CD4-positive, alpha-beta memory T cell (primary cell): Measurements from ENCODE around the gene CREG1. TPM values are rescaled to one million over a fixed set of nuclear protein-coding genes. Genes with fewer than 3 reads are reported as not detected.

Source experiments
- CTCF ChIA-PET: fragments of 350-600 bp; sonication (Branson Sonifier 250); formaldehyde crosslinking; loops from one replicate; lab custom pipeline; 2021; ENCODE audit warnings: inconsistent platforms; ENCODE audit not compliant: partially characterized antibody; lab: Charles Lee
- POLR2A ChIA-PET: fragments of 350-600 bp; sonication (Branson Sonifier 250); formaldehyde crosslinking; loops from one replicate; lab custom pipeline; 2021; ENCODE audit not compliant: partially characterized antibody; lab: Charles Lee
- DNase-seq, 5 donors: peaks; one replicate each; pipeline versions ENCODE4 v3.0.0 to v3.0.0-alpha.2; 2020 to 2022; ENCODE audit warnings: mixed read lengths in 1 of 5
- H3K27ac ChIP-seq: one replicate; pipeline ENCODE4 v1.7.0; 2013; ENCODE audit warnings: low read depth, low read length
- H3K27me3 ChIP-seq: 2 replicates; pipeline ENCODE4 v1.7.0; 2013; ENCODE audit warnings: mild to moderate bottlenecking, low read length, moderate library complexity; ENCODE audit not compliant: insufficient read depth
- H3K36me3 ChIP-seq: 2 replicates; pipeline ENCODE4 v1.7.0; 2013; ENCODE audit warnings: mild to moderate bottlenecking, low read length, moderate library complexity; ENCODE audit not compliant: insufficient read depth
- H3K4me1 ChIP-seq: 2 replicates; pipeline ENCODE4 v1.7.0; 2013; ENCODE audit warnings: mild to moderate bottlenecking, low read length, moderate library complexity; ENCODE audit not compliant: insufficient read depth
- H3K4me3 ChIP-seq, 2 donors: one replicate each; pipeline ENCODE4 v1.7.0; 2013; ENCODE audit warnings: low read length in 2 of 2, mild to moderate bottlenecking in 1 of 2
- H3K9me3 ChIP-seq, 2 donors: one replicate each; pipeline ENCODE4 v1.7.0; 2013; ENCODE audit warnings: low read length in 2 of 2, control low read depth in 1 of 2; ENCODE audit not compliant: control insufficient read depth in 1 of 2
- H3K27ac Mint-ChIP-seq, 7 donors: one replicate each; pipeline ENCODE4 v1.8.0; 2020 to 2021; ENCODE audit warnings: mixed read lengths in 7 of 7, mild to moderate bottlenecking in 6 of 7, inconsistent platforms in 3 of 7, moderate library complexity in 3 of 7
- H3K27me3 Mint-ChIP-seq, 2 donors: one replicate each; pipeline ENCODE4 v1.8.0; 2020 to 2021; ENCODE audit warnings: mixed read lengths in 2 of 2
- H3K36me3 Mint-ChIP-seq, 2 donors: one replicate each; pipeline ENCODE4 v1.8.0; 2020 to 2021; ENCODE audit warnings: mixed read lengths in 2 of 2, inconsistent platforms in 1 of 2, mild to moderate bottlenecking in 1 of 2
- H3K4me1 Mint-ChIP-seq, 4 donors: one replicate each; pipeline ENCODE4 v1.8.0; 2020 to 2021; ENCODE audit warnings: mixed read lengths in 4 of 4, mild to moderate bottlenecking in 1 of 4
- H3K4me3 Mint-ChIP-seq, 8 donors: one replicate each; pipeline ENCODE4 v1.8.0; 2020 to 2021; ENCODE audit warnings: mixed read lengths in 8 of 8, mild to moderate bottlenecking in 7 of 8, moderate library complexity in 6 of 8, inconsistent platforms in 3 of 8
- H3K9me3 Mint-ChIP-seq, 8 donors: one replicate each; pipeline ENCODE4 v1.8.0; 2020 to 2021; ENCODE audit warnings: mixed read lengths in 8 of 8, mild to moderate bottlenecking in 5 of 8, inconsistent platforms in 3 of 8, moderate library complexity in 1 of 8
- intact Hi-C: fragments of 100-400 bp; cut with micrococcal nuclease; formaldehyde crosslinking; loops from one replicate; pipeline ENCODE4 v1.15.1; 2023
- polyA plus RNA-seq, 2 donors: library from polyadenylated mRNA; unstranded; fragments of 300-500 nt; fragmentation: Illumina TruSeq; gene quantifications; one replicate each; pipeline ENCODE4 v1.2.3, GENCODE V29; 2021
- total RNA-seq, 2 experiments: library from RNA; stranded (reverse); gene quantifications; one replicate each; pipeline ENCODE4 v1.2.3, GENCODE V29; 2021

Gene CREG1
- total RNA-seq, result 10 to 100 TPM; 21.0 to 21.7 TPM
- 10 to 100 TPM; 19.4 to 27.7 TPM for polyA plus RNA-seq

GRCh38 chr1:167553136-167554027 is at the start of gene CREG1:
Gene CREG1 (minus strand): TSS chr1:167553762.
- Mint-ChIP-seq H3K27ac (peak within 1 kb of the TSS; percentile 36 to 89 (median 84)), H3K27me3 (peaks cover 0 to 3% of the 10 kb centered on the region in 2 donors), H3K9me3 (no peaks in the 10 kb centered on the region), H3K36me3 (peaks cover 0 to 2% of the 10 kb centered on the region in 2 donors), H3K4me1 (peaks cover 23 to 56% (median 39%) of the 10 kb centered on the region in 4 donors), H3K4me3 (peak within 1 kb of the TSS; percentile 87 to 94 (median 90))
- peak; percentile 85 to 93 (median 87) for DNase-seq
- H3K4me3 ChIP-seq, result peak within 1 kb of the TSS; percentile 74 to 77
- intact Hi-C loops, result loop anchor here (1.0 to 10.0 kb wide), 5 partner anchors 35 to 641 kb away; partner anchors contain the start of genes CD247, DCAF6, MPC2 and POU2F1
- peaks cover 30% of the 10 kb centered on the region for H3K4me1 ChIP-seq
- POLR2A ChIA-PET, result interaction anchor here (0.6 to 1.9 kb wide), 23 partner anchors 9 to 509 kb away, joined by 3 to 28 read pairs (median 3); partner anchors contain the start of genes CD247, DCAF6 and POU2F1
- H3K27ac ChIP-seq, result peak within 1 kb of the TSS; percentile 41
- no peaks in the 10 kb centered on the region for H3K9me3 ChIP-seq
- CTCF ChIA-PET, result interaction anchor here (0.7 to 6.5 kb wide), 22 partner anchors 9 to 642 kb away, joined by 3 to 55 read pairs (median 4); partner anchors contain the start of gene POU2F1
- H3K27me3 ChIP-seq, result no peaks in the 10 kb centered on the region
- no peaks in the 10 kb centered on the region for H3K36me3 ChIP-seq

GRCh38 chr1:167602840-167603239 is 49.3 kb upstream of the CREG1 start:
- Mint-ChIP-seq H3K27me3 (no peaks in the 10 kb centered on the region), H3K4me1 (peaks cover 31 to 47% (median 41%) of the 10 kb centered on the region in 4 donors), H3K4me3 (peak overlapping the region in 7 of 8 donors; percentile 25 to 74 (median 51)), H3K9me3 (peaks cover 0 to 24% (median 13%) of the 10 kb centered on the region in 8 donors), H3K36me3 (peaks cover 8 to 9% of the 10 kb centered on the region in 2 donors), H3K27ac (peak overlapping the region in 6 of 7 donors; percentile 37 to 88 (median 64))
- Histone ChIP-seq H3K27me3 (no peaks in the 10 kb centered on the region), H3K4me1 (peaks cover 39% of the 10 kb centered on the region), H3K36me3 (no peaks in the 10 kb centered on the region), H3K27ac (no peak overlapping the region), H3K9me3 (peaks cover 0 to 10% of the 10 kb centered on the region in 2 donors), H3K4me3 (no peak overlapping the region)
- intact Hi-C loops, result loop anchor here (5.0 kb wide), 1 partner anchor 479 kb away; no protein-coding TSS in a partner anchor
- DNase-seq, result no peak
- ChIA-PET POLR2A (interaction anchor here (0.7 to 8.0 kb wide), 6 partner anchors 14 to 89 kb away, joined by 3 to 255 read pairs (median 14); partner anchors contain the start of gene RCSD1), CTCF (interaction anchor here (0.7 to 7.8 kb wide), 8 partner anchors 14 to 536 kb away, joined by 3 to 406 read pairs (median 8); partner anchors contain the start of gene RCSD1)

DNA sequence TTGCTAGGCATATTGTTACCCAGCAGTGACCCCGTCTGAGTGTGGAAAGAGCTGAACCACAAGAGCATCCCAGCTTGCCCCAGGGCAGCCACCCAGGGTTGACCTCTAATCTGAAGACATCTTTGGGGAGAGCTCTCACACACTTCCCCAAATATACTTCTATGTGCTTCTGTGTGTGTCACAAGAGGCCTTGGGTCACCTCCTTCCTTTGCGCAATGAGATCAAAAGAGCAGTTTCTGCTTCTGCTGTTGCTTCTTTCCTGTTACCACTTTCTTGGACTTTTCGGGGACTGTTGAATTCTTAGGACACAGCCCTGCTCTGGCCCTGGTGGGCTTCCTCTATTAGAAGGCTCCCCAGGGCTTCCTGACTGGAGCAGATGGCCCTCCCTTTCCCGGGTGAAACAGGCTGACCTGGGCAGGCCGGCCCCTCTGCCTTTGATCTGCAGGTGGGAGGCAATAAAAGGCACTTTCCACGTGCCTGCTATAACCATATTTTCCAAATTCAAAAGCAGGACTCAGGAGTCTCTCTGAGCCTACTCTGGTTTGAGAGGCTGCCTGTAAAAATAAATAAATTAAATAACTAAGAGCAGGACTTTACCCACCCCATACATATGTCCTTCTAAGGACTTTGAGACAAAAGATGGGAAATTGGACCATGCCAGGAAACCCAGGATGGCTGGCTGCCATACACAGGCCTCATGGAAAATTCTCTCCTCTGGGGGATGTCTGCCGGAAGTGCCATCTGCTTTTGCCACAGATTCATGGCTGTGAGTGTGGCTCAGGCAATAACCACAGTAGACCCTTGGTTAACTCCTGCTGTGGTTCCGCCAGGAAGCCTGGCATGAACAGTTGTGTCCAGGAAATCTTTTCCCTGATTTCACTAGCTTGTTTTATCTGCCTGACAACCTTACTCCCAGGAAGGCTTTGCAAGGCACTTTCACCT is 48.2 kb upstream of the CREG1 start:
- ChIA-PET POLR2A (interaction anchor here (0.9 to 8.0 kb wide), 7 partner anchors 15 to 114 kb away, joined by 3 to 255 read pairs (median 11); partner anchors contain the start of genes CREG1 and RCSD1), CTCF (interaction anchor here (1.3 to 7.8 kb wide), 21 partner anchors 7 to 203 kb away, joined by 3 to 406 read pairs (median 10); partner anchors contain the start of gene RCSD1)
- intact Hi-C loops, result loop anchor here (2.0 to 5.0 kb wide), 2 partner anchors 27 to 481 kb away; no protein-coding TSS in a partner anchor
- peak in 2 of 5 donors; percentile 10 to 20 for DNase-seq
- Mint-ChIP-seq H3K27me3 (no peaks in the 10 kb centered on the region), H3K4me1 (peaks cover 31 to 47% (median 41%) of the 10 kb centered on the region in 4 donors), H3K4me3 (peak overlapping the region in 7 of 8 donors; percentile 46 to 82 (median 66)), H3K9me3 (peaks cover 0 to 14% (median 5%) of the 10 kb centered on the region in 8 donors), H3K36me3 (peaks cover under 1 to 2% of the 10 kb centered on the region in 2 donors), H3K27ac (peak overlapping the region; percentile 5 to 88 (median 60))
- Histone ChIP-seq H3K9me3 (peaks cover 0 to under 1% of the 10 kb centered on the region in 2 donors), H3K36me3 (no peaks in the 10 kb centered on the region), H3K4me3 (peak overlapping the region in 1 of 2 donors; percentile 16), H3K27me3 (no peaks in the 10 kb centered on the region), H3K27ac (no peak overlapping the region), H3K4me1 (peaks cover 39% of the 10 kb centered on the region)

DNA sequence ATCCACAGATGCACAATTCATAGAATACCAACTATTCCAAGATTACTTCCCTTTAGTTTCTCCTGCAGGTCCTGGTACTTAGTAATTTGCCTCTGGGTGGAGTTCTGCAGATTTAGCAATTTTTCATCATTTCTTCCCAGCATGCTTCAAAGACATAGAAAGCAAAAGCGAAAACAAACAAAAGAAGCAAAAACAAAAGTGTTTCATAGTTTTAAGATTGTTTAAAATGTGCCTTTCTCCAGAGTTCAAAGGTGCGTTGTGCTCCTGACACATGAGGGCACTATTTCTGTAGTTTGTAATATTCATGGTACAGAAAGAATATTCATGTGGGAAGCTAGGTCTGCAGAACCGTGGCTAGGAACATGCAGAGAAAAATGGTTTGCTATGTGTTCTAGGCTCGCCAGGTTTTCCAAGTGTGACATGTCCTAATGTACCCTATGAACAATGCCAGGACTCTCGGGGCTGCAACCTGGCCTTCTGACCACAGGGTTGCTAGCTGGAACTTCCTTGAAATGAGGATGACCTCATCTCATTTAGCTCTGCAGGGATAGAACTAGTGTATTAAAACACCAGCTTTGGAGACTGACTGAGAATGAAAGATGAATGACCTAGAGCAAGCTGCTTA is 46.5 kb upstream of the CREG1 start:
- Mint-ChIP-seq H3K9me3 (peaks cover 0 to 2% (median 0%) of the 10 kb centered on the region in 8 donors), H3K4me3 (peak overlapping the region in 7 of 8 donors; percentile 23 to 82 (median 57)), H3K27ac (peak overlapping the region; percentile 25 to 62 (median 40)), H3K36me3 (no peaks in the 10 kb centered on the region), H3K4me1 (peaks cover 31 to 47% (median 41%) of the 10 kb centered on the region in 4 donors), H3K27me3 (no peaks in the 10 kb centered on the region)
- H3K27me3 ChIP-seq, result no peaks in the 10 kb centered on the region
- ChIA-PET CTCF (interaction anchor here (0.7 to 7.8 kb wide), 41 partner anchors 9 to 204 kb away, joined by 3 to 406 read pairs (median 6); partner anchors contain the start of gene RCSD1), POLR2A (interaction anchor here (0.8 to 8.0 kb wide), 12 partner anchors 16 to 115 kb away, joined by 3 to 255 read pairs (median 5); partner anchors contain the start of genes CREG1 and RCSD1)
- H3K36me3 ChIP-seq, result no peaks in the 10 kb centered on the region
- peak; percentile 56 to 74 (median 65) for DNase-seq
- intact Hi-C loops, result loop anchor here (1.0 to 5.0 kb wide), 5 partner anchors 29 to 482 kb away; no protein-coding TSS in a partner anchor
- peaks cover 39% of the 10 kb centered on the region for H3K4me1 ChIP-seq
- H3K9me3 ChIP-seq, result no peaks in the 10 kb centered on the region
- no peak overlapping the region for H3K4me3 ChIP-seq
- no peak overlapping the region for H3K27ac ChIP-seq

GRCh38 chr1:167594822-167595221 is 41.3 kb upstream of the CREG1 start:
- Histone ChIP-seq H3K27ac (no peak overlapping the region), H3K9me3 (no peaks in the 10 kb centered on the region), H3K27me3 (no peaks in the 10 kb centered on the region), H3K4me3 (no peak overlapping the region), H3K4me1 (peaks cover 2% of the 10 kb centered on the region), H3K36me3 (no peaks in the 10 kb centered on the region)
- no peaks in the 10 kb centered on the region for H3K27me3 Mint-ChIP-seq
- ChIA-PET CTCF (interaction anchor here (1.3 to 4.7 kb wide), 3 partner anchors 42 to 96 kb away, joined by 4 to 28 read pairs (median 11); no protein-coding TSS in a partner anchor), POLR2A (interaction anchor here (1.0 to 1.3 kb wide), 2 partner anchors 71 to 74 kb away, joined by 4 read pairs; no protein-coding TSS in a partner anchor)
- no peak overlapping the region for H3K27ac Mint-ChIP-seq
- DNase-seq, result no peak
- peaks cover 2 to 3% (median 2%) of the 10 kb centered on the region in 4 donors for H3K4me1 Mint-ChIP-seq
- no peaks in the 10 kb centered on the region for H3K36me3 Mint-ChIP-seq
- H3K4me3 Mint-ChIP-seq, result no peak overlapping the region
- intact Hi-C loops, result no loop called here
- H3K9me3 Mint-ChIP-seq, result peaks cover 0 to 2% (median 0%) of the 10 kb centered on the region in 8 donors
